ENCODE data around the gene ZNF692. TPM values are rescaled to one million over a fixed set of nuclear protein-coding genes. Genes with fewer than 3 reads are reported as not detected.

ZNF692 gene
- total RNA-seq, 1 experiment from 2014 or later = 40.1 TPM

DNA sequence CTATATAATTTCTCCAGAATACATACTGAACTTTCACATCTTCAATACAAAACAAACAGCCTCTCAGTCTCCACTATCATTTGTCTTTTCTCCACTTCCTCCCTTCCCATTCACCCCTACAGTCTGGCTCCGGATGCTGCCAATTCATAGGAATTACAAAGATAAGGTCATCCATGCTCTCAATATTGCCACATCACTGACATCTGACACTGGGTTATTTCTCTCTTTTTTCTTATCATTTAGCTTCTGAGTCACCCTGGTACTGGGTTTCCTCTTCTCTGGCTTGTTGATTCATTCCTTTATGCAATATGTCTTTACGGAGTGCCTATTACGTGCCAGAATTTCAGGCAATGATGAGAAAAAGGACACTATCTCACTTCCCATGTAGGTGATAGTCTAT lies 30.0 kb downstream of the ZNF692 start:
- H3K23ac ChIP-seq (ENCODE audit: insufficient read length, low read depth, low read length) = no peak overlapping the region
- no peak overlapping the region for H4K91ac ChIP-seq (ENCODE audit: insufficient read length, low read depth, low read length)
- H2AFZ ChIP-seq (ENCODE audit: low read length) = no peak overlapping the region
- H3K27me3 ChIP-seq (ENCODE audit: insufficient read depth, low read length) = no peaks in the 10 kb centered on the region
- peaks cover 5% of the 10 kb centered on the region; the same call in 1 of the 2 replicates for H3K79me2 ChIP-seq (ENCODE audit: insufficient read depth, low read length)
- no peak overlapping the region for H2AK5ac ChIP-seq (ENCODE audit: insufficient read length, low read length)
- H3K18ac ChIP-seq (ENCODE audit: insufficient read length, low read depth, low read length) = no peak overlapping the region
- H2BK5ac ChIP-seq (ENCODE audit: insufficient read length, low read length) = no peak overlapping the region
- TF ChIP-seq, protein P1, sequence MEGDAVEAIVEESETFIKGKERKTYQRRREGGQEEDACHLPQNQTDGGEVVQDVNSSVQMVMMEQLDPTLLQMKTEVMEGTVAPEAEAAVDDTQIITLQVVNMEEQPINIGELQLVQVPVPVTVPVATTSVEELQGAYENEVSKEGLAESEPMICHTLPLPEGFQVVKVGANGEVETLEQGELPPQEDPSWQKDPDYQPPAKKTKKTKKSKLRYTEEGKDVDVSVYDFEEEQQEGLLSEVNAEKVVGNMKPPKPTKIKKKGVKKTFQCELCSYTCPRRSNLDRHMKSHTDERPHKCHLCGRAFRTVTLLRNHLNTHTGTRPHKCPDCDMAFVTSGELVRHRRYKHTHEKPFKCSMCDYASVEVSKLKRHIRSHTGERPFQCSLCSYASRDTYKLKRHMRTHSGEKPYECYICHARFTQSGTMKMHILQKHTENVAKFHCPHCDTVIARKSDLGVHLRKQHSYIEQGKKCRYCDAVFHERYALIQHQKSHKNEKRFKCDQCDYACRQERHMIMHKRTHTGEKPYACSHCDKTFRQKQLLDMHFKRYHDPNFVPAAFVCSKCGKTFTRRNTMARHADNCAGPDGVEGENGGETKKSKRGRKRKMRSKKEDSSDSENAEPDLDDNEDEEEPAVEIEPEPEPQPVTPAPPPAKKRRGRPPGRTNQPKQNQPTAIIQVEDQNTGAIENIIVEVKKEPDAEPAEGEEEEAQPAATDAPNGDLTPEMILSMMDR (conservative IDR thresholded peaks at IDR 0.05) = no peak
- Mint-ChIP-seq H3K4me1 (peaks cover 18 to 29% of the 10 kb centered on the region in 2 experiments), H3K27me3 (ENCODE audit: low read depth) (peaks cover 3% of the 10 kb centered on the region), H3K4me3 (no peak overlapping the region), H3K9me3 (peaks cover 3 to 9% of the 10 kb centered on the region in 2 experiments), H3K36me3 (ENCODE audit: insufficient read depth in 1 of 3, low read depth in 3 of 3) (peaks cover 6 to 10% (median 10%) of the 10 kb centered on the region in 3 experiments; a peak in 6 of 7 replicates), H3K27ac (no peak overlapping the region)
- DNase-seq = no peak
- no peak overlapping the region for H3K27ac ChIP-seq (ENCODE audit: insufficient read length, low read depth, low read length)
- H4K8ac ChIP-seq (replicated peaks; ENCODE audit: insufficient read length, low read depth, low read length) = no peak overlapping the region
- no peaks in the 10 kb centered on the region for H3K9me3 ChIP-seq (ENCODE audit: control insufficient read depth, low read depth, low read length)
- H3K4ac ChIP-seq (ENCODE audit: low read depth, low read length) = no peak overlapping the region
- no peak overlapping the region for H3K56ac ChIP-seq (ENCODE audit: insufficient read length, low read depth, low read length)
- no peak overlapping the region for H4K5ac ChIP-seq (ENCODE audit: insufficient read length, low read depth, low read length)
- H2BK120ac ChIP-seq (ENCODE audit: low read depth, low read length, poor library complexity, severe bottlenecking) = no peak overlapping the region
- H2BK20ac ChIP-seq (ENCODE audit: low read depth, low read length, poor library complexity, severe bottlenecking) = no peak overlapping the region
- no peaks in the 10 kb centered on the region for H3K4me1 ChIP-seq (ENCODE audit: insufficient read depth, low read length)
- H4K20me1 ChIP-seq (ENCODE audit: control insufficient read depth, insufficient read depth, insufficient read length) = no peaks in the 10 kb centered on the region
- H2BK15ac ChIP-seq (ENCODE audit: low read depth, low read length) = no peak overlapping the region
- H3K14ac ChIP-seq (ENCODE audit: insufficient read depth, low read length) = no peak overlapping the region
- H3T11ph ChIP-seq (ENCODE audit: low read length) = no peak overlapping the region
- peaks cover 4% of the 10 kb centered on the region for H3K23me2 ChIP-seq (ENCODE audit: insufficient read length, low read depth, low read length, poor library complexity, severe bottlenecking)
- H3K79me1 ChIP-seq (ENCODE audit: insufficient read depth, low read depth, low read length, poor library complexity, severe bottlenecking) = peaks cover 11% of the 10 kb centered on the region
- no peak overlapping the region for H2BK12ac ChIP-seq (ENCODE audit: insufficient read length, low read depth, low read length)
- WGBS (ENCODE audit: extremely low coverage, insufficient read length, low lambda C conversion rate) = no CpG with 5 or more reads among the region's 3 CpGs
- no peak overlapping the region for H3K4me2 ChIP-seq (ENCODE audit: insufficient read depth, insufficient read length, low read length)
- no peak overlapping the region for H3K9ac ChIP-seq (ENCODE audit: extremely low read depth, insufficient read length, low read length)

Data from H9 (cell line).